DND-41 (cell line): ENCODE results near the gene RRM1.
"Not testable (repeated sequence)": the region's sequence is repeated elsewhere in the genome, so short reads cannot be mapped to it uniquely, and the experiment has no call there.

Source experiments
- CTCF ChIP-seq: IDR thresholded peaks from 2 replicates; pipeline ENCODE4 v1.5.1; 2012; ENCODE audit warnings: borderline replicate concordance, low read length, moderate library complexity, mild to moderate bottlenecking; ENCODE audit not compliant: poor library complexity, severe bottlenecking; ENCODE audit errors: extremely low read depth
- EZH2 ChIP-seq: IDR thresholded peaks from 3 replicates; pipeline ENCODE4 v1.6.1; 2012; ENCODE audit warnings: borderline replicate concordance, low read depth, mild to moderate bottlenecking, moderate library complexity, low read length, inconsistent platforms; ENCODE audit not compliant: severe bottlenecking

- not testable (repeated sequence) for TF ChIP-seq CTCF, EZH2
These were observed 64.2 kb downstream of the RRM1 start for GRCh38 chr11:4158818-4159217.
